Measurements from ENCODE around the gene IL3RA. TPM values are rescaled to one million over a fixed set of nuclear protein-coding genes. Genes with fewer than 3 reads are reported as not detected.
"Not testable (repeated sequence)": the region's sequence is repeated elsewhere in the genome, so short reads cannot be mapped to it uniquely, and the experiment has no call there.

IL3RA gene
- total RNA-seq, 2 donors from 2014 or later, result 1.5 to 7.5 TPM

GRCh38 chrX:1341545-1342184 is 5.1 kb downstream of the IL3RA start:
- Mint-ChIP-seq H3K36me3 (ENCODE audit: insufficient read depth in 2 of 2) (peaks cover 13 to 20% of the 10 kb centered on the region in 2 donors), H3K4me1 (ENCODE audit: low read depth) (peaks cover 8% of the 10 kb centered on the region), H3K9me3 (peaks cover 0 to 8% of the 10 kb centered on the region in 2 donors), H3K27ac (no peak overlapping the region), H3K27me3 (ENCODE audit: low read depth) (peaks cover 9% of the 10 kb centered on the region), H3K4me3 (no peak overlapping the region)
- DNase-seq (no peak), ATAC-seq (replicated peaks in 1 of 2) (no peak)

GRCh38 chrX:1349606-1350005 is 13.0 kb downstream of the IL3RA start:
- not testable (repeated sequence) for H3K36me3 Mint-ChIP-seq (ENCODE audit: insufficient read depth in 2 of 2); H3K27me3 Mint-ChIP-seq (ENCODE audit: low read depth); ATAC-seq (replicated peaks in 1 of 2); DNase-seq; H3K9me3 Mint-ChIP-seq; H3K27ac Mint-ChIP-seq; H3K4me1 Mint-ChIP-seq (ENCODE audit: low read depth); H3K4me3 Mint-ChIP-seq

- Mint-ChIP-seq H3K27ac (no peak overlapping the region), H3K36me3 (ENCODE audit: insufficient read depth in 2 of 2) (peaks cover 0 to 2% of the 10 kb centered on the region in 2 donors), H3K4me1 (ENCODE audit: low read depth) (no peaks in the 10 kb centered on the region), H3K9me3 (no peaks in the 10 kb centered on the region), H3K27me3 (ENCODE audit: low read depth) (no peaks in the 10 kb centered on the region), H3K4me3 (no peak overlapping the region)
- ATAC-seq (replicated peaks in 1 of 2) (no peak), DNase-seq (no peak)
Measured at GRCh38 chrX:1351981-1352714, 15.6 kb downstream of the IL3RA start.

GRCh38 chrX:1354036-1355019 is 17.7 kb downstream of the IL3RA start:
- no peak for DNase-seq
- Mint-ChIP-seq H3K36me3 (ENCODE audit: insufficient read depth in 2 of 2) (peaks cover 6 to 12% of the 10 kb centered on the region in 2 donors), H3K4me3 (no peak overlapping the region), H3K27me3 (ENCODE audit: low read depth) (no peaks in the 10 kb centered on the region), H3K9me3 (peaks cover 1% of the 10 kb centered on the region in 2 donors), H3K27ac (no peak overlapping the region), H3K4me1 (ENCODE audit: low read depth) (no peaks in the 10 kb centered on the region)
- no peak for ATAC-seq (replicated peaks in 1 of 2)

DNA sequence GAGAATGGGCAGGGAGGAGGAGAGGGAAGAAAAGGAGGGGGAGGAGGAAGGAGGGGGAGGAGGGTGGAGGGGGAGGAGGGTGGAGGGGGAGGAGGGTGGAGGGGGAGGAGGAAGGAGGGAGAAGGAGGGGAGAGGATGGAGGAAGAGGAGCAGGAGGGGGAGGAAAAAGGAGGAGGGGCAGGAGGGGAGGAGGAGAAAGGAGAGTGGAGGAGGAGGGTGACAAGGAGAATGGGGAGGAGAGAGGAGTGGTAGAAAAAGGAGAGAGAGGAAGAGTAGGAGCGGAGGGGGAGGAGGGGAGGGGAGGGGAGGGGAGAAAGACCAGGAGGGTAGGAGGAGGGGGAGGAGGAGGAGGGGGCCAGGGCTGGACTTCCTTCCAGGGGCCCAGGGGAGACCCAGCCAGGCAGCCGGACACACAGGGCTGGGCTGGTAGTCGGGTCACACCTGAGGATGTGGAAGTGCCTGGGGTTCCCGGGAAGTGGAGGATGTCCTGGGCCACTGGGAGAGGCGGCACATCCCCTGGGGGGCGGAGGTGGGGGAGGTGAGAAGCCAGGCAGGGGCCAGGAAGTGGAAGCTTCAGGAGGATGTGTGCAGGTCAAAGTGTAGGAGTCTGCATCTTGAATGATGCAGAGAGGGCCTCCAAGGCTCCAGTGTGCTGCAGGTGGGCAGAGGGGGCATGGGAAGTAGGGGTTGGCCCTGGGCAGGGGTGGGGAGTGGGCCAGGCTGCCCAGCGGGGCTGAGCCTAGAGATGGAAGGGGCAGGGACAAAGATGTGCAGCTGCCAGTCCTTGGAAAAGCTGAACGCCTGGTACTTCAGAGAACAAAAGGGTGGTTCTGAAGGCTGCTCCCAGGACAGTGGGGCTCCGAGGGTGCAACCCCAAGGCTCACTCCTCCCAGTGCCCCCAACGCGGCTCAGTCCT is 18.8 kb downstream of the IL3RA start:
- H3K27me3 Mint-ChIP-seq (ENCODE audit: low read depth), result no peaks in the 10 kb centered on the region
- no peak overlapping the region for H3K4me3 Mint-ChIP-seq
- H3K27ac Mint-ChIP-seq, result no peak overlapping the region
- no peaks in the 10 kb centered on the region for H3K4me1 Mint-ChIP-seq (ENCODE audit: low read depth)
- peaks cover 11 to 17% of the 10 kb centered on the region in 2 donors for H3K36me3 Mint-ChIP-seq (ENCODE audit: insufficient read depth in 2 of 2)
- DNase-seq, result no peak
- ATAC-seq (replicated peaks in 1 of 2), result peak; percentile 21 to 39
- peaks cover 4 to 5% of the 10 kb centered on the region in 2 donors for H3K9me3 Mint-ChIP-seq

DNA sequence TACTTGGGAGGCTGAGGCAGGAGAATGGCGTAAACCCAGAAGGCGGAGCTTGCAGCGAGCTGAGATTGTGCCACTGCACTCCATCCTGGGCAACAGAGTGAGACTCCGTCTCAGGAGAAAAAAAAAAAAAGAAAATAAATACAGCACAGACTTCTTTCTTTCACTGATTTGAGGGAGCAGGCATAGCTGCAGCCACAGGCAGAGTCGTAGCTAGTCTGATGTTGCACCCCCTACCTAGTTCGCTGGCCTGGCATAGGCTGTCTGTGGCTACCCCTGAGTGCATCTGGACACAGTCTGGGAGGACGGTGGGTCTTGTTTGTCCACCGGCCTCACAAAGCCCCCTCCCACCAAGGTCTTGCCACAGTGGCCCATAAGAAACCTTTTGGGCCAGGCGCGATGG is 21.4 kb downstream of the IL3RA start:
- peaks cover 16 to 22% of the 10 kb centered on the region in 2 donors for H3K36me3 Mint-ChIP-seq (ENCODE audit: insufficient read depth in 2 of 2)
- H3K4me1 Mint-ChIP-seq (ENCODE audit: low read depth), result no peaks in the 10 kb centered on the region
- no peaks in the 10 kb centered on the region for H3K27me3 Mint-ChIP-seq (ENCODE audit: low read depth)
- no peak overlapping the region for H3K27ac Mint-ChIP-seq
- H3K4me3 Mint-ChIP-seq, result no peak overlapping the region
- DNase-seq (no peak), ATAC-seq (replicated peaks in 1 of 2) (no peak)
- H3K9me3 Mint-ChIP-seq, result peaks cover 4 to 5% of the 10 kb centered on the region in 2 donors

DNA sequence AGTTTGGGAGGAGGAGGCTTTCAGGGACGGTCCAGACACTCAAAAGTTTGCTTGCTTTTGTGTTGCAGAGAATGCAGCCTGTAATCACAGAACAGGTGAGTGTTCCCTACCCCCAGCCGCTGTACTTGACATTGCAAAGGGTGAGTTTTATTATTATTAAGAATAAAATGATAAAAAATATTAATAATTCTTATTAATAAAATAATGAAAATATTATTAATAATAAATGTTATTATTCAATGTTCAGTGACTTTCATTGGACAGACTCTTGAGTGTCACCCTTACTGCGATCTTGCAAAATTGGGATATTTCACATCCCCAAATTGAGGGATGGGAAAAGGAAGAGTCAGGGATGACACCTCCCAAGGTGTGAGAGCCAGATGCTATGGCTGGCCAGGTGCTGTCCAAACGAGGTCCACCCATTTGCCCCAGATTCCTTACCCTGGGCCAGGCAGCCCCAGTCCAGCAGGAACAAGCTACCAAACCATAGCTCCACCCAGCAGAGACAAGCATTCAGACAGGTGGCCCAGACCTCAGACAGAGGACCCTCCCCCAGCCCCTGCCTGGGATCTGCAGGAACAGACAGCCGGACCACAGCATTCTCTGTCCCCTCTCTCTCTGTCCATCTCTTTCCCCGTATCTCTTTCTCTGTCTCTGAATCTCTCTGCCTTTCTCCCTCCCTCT is 22.4 kb downstream of the IL3RA start:
- Mint-ChIP-seq H3K27me3 (ENCODE audit: low read depth) (no peaks in the 10 kb centered on the region), H3K4me1 (ENCODE audit: low read depth) (no peaks in the 10 kb centered on the region), H3K4me3 (no peak overlapping the region), H3K9me3 (peaks cover 4 to 5% of the 10 kb centered on the region in 2 donors), H3K36me3 (ENCODE audit: insufficient read depth in 2 of 2) (peaks cover 16 to 22% of the 10 kb centered on the region in 2 donors), H3K27ac (no peak overlapping the region)
- ATAC-seq (replicated peaks in 1 of 2) (no peak), DNase-seq (no peak)

- H3K27ac Mint-ChIP-seq, result peak overlapping the region; percentile 2
- H3K4me3 Mint-ChIP-seq, result no peak overlapping the region
- ATAC-seq (replicated peaks in 1 of 2) (no peak), DNase-seq (no peak)
- H3K27me3 Mint-ChIP-seq (ENCODE audit: low read depth), result no peaks in the 10 kb centered on the region
- H3K4me1 Mint-ChIP-seq (ENCODE audit: low read depth), result no peaks in the 10 kb centered on the region
- H3K36me3 Mint-ChIP-seq (ENCODE audit: insufficient read depth in 2 of 2), result peaks cover 16 to 22% of the 10 kb centered on the region in 2 donors
- H3K9me3 Mint-ChIP-seq, result peaks cover 4 to 5% of the 10 kb centered on the region in 2 donors
Measured at GRCh38 chrX:1359477-1359873, 22.9 kb downstream of the IL3RA start.

DNA sequence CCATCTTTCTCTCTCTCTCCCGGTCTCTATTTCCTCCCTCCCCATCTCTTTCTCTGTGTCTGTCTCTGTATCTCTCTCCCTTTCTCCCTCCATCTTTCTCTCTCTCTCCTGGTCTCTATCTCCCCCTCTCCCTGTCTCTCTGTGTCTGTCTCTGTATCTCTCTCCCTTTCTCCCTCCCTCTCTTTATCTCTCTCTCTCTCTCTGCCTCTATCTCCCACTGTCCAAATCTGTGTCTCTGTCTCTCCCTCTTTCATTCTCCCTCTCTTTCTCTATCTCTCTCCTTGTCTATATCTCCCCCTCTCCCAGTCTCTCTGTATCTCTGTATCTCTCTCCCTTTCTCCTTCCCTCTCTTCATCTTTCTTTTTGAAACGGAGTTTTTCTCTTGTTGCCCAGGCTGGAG is 23.6 kb downstream of the IL3RA start:
- H3K27ac Mint-ChIP-seq, result peak overlapping the region; percentile 9
- no peaks in the 10 kb centered on the region for H3K4me1 Mint-ChIP-seq (ENCODE audit: low read depth)

GRCh38 chrX:1361275-1361674 is 24.7 kb downstream of the IL3RA start:
- H3K27ac Mint-ChIP-seq, result no peak overlapping the region
- DNase-seq, result no peak
- no peaks in the 10 kb centered on the region for H3K4me1 Mint-ChIP-seq (ENCODE audit: low read depth)
- no peaks in the 10 kb centered on the region for H3K27me3 Mint-ChIP-seq (ENCODE audit: low read depth)
- no peak for ATAC-seq (replicated peaks in 1 of 2)
- H3K36me3 Mint-ChIP-seq (ENCODE audit: insufficient read depth in 2 of 2), result peaks cover 16 to 25% of the 10 kb centered on the region in 2 donors
- no peak overlapping the region for H3K4me3 Mint-ChIP-seq
- H3K9me3 Mint-ChIP-seq, result peaks cover 4 to 5% of the 10 kb centered on the region in 2 donors

More for the DNA sequence above, 23.6 kb downstream of the IL3RA start:
- no peak for ATAC-seq (replicated peaks in 1 of 2)
- H3K27me3 Mint-ChIP-seq (ENCODE audit: low read depth), result no peaks in the 10 kb centered on the region
- no peak overlapping the region for H3K4me3 Mint-ChIP-seq
- H3K9me3 Mint-ChIP-seq, result peaks cover 4 to 5% of the 10 kb centered on the region in 2 donors
- no peak for DNase-seq
- peaks cover 16 to 25% of the 10 kb centered on the region in 2 donors for H3K36me3 Mint-ChIP-seq (ENCODE audit: insufficient read depth in 2 of 2)

DNA sequence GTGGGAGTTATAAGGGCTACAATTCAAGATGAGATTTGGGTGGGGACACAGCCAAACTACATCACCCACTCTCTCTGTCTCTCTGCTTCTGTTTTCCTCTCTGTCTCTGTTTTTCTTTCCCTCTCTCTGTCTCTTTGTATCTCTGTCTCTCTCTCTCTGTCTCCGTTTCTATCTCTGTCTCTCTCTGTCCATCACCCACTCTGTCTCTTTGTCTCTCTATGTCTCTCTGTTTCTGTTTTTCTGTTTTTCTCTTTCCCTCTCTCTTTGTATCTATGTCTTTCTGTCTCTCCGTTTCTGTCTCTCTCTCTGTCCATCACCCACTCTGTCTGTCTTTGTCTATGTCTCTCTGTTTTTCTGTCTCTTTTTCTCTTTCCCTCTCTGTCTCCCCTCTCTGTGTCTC is 25.3 kb downstream of the IL3RA start:
- Mint-ChIP-seq H3K4me3 (no peak overlapping the region), H3K27ac (peak overlapping the region; percentile 11), H3K27me3 (ENCODE audit: low read depth) (no peaks in the 10 kb centered on the region), H3K36me3 (ENCODE audit: insufficient read depth in 2 of 2) (peaks cover 16 to 25% of the 10 kb centered on the region in 2 donors), H3K4me1 (ENCODE audit: low read depth) (no peaks in the 10 kb centered on the region), H3K9me3 (peaks cover 4 to 5% of the 10 kb centered on the region in 2 donors)
- DNase-seq, result no peak
- no peak for ATAC-seq (replicated peaks in 1 of 2)

DNA sequence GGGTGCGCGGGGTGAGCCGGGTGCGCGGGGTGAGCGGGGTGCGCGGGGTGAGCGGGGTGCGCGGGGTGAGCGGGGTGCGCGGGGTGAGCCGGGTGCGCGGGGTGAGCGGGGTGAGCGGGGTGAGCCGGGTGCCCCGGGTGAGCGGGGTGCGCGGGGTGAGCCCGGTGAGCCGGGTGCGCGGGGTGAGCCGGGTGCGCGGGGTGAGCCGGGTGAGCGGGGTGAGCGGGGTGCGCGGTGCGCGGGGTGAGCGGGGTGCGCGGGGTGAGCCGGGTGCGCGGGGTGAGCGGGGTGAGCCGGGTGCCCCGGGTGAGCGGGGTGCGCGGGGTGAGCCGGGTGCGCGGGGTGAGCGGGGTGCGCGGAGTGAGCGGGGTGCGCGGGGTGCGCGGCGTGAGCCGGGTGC is 29.8 kb downstream of the IL3RA start:
- H3K36me3 Mint-ChIP-seq (ENCODE audit: insufficient read depth in 2 of 2), result peaks cover 7 to 11% of the 10 kb centered on the region in 2 donors
- not testable (repeated sequence) for ATAC-seq (replicated peaks in 1 of 2)

More for the DNA sequence above, 29.8 kb downstream of the IL3RA start:
- not testable (repeated sequence) for H3K27ac Mint-ChIP-seq; H3K4me3 Mint-ChIP-seq; H3K4me1 Mint-ChIP-seq (ENCODE audit: low read depth); DNase-seq; H3K9me3 Mint-ChIP-seq; H3K27me3 Mint-ChIP-seq (ENCODE audit: low read depth)

Data from activated T-cell treated with anti-CD3 and anti-CD28 coated beads, Interleukin-2, amount 50 U/mL, for 72 hours (primary cell).